Neural cell (in vitro differentiated cells): ENCODE measurements around the gene PDHA1. TPM values are rescaled to one million over a fixed set of nuclear protein-coding genes. Genes with fewer than 3 reads are reported as not detected.

Experiments
- H2AFZ ChIP-seq: fragments of 200-600, 300-800 bp; sonication (generic), shearing (Covaris generic); 2 replicates; pipeline ENCODE4 v1.6.0; 2014; ENCODE audit warnings: low read depth, mild to moderate bottlenecking, antibody characterized with exemption, low read length, moderate library complexity
- H3F3A ChIP-seq: fragments of 200-600 bp; shearing (Covaris generic); 2 replicates; pipeline ENCODE4 v1.6.1; 2016; ENCODE audit warnings: mild to moderate bottlenecking, moderate library complexity, mixed read lengths, antibody characterized with exemption, low read length; ENCODE audit not compliant: insufficient read depth, poor library complexity, severe bottlenecking
- H3K27ac ChIP-seq: fragments of 200-600, 300-800 bp; sonication (generic), shearing (Covaris generic); 2 replicates; pipeline ENCODE4 v1.5.1; 2014; ENCODE audit warnings: mild to moderate bottlenecking, low read length, moderate library complexity
- H3K27me3 ChIP-seq: fragments of 300-800, 200-600 bp; sonication (generic), shearing (Covaris generic); 2 replicates; pipeline ENCODE4 v1.6.0; 2014; ENCODE audit warnings: mild to moderate bottlenecking, low read depth, low read length, moderate library complexity; ENCODE audit not compliant: insufficient read depth
- H3K36me3 ChIP-seq: fragments of 300-800, 200-600 bp; sonication (generic), shearing (Covaris generic); 2 replicates; pipeline ENCODE4 v1.5.1; 2014; ENCODE audit warnings: mild to moderate bottlenecking, antibody characterized with exemption, low read length, moderate library complexity; ENCODE audit not compliant: insufficient read depth
- H3K4me2 ChIP-seq: fragments of 300-800, 200-600 bp; sonication (generic), shearing (Covaris generic); 2 replicates; pipeline ENCODE4 v1.6.0; 2014; ENCODE audit warnings: mild to moderate bottlenecking, low read length
- H3K4me3 ChIP-seq: fragments of 300-800, 200-600 bp; sonication (generic), shearing (Covaris generic); 2 replicates; pipeline ENCODE4 v1.5.1; 2014; ENCODE audit warnings: mild to moderate bottlenecking, low read length, moderate library complexity
- H3K79me2 ChIP-seq: fragments of 200-600 bp; shearing (Covaris generic); replicated peaks from 2 replicates; pipeline ENCODE4 v1.6.0; 2014; ENCODE audit warnings: mild to moderate bottlenecking, low read length, moderate library complexity; ENCODE audit not compliant: insufficient read depth
- H3K9ac ChIP-seq: fragments of 300-800, 200-600 bp; sonication (generic), shearing (Covaris generic); 2 replicates; pipeline ENCODE4 v1.6.1; 2016; ENCODE audit warnings: mild to moderate bottlenecking, low read length, mixed read lengths
- H3K9me2 ChIP-seq: fragments of 200-600 bp; shearing (Covaris generic); 2 replicates; pipeline ENCODE4 v1.6.1; 2016; ENCODE audit warnings: mild to moderate bottlenecking, low read length, mixed read lengths; ENCODE audit not compliant: insufficient read depth
- H3K9me3 ChIP-seq: fragments of 200-600, 300-800 bp; sonication (generic), shearing (Covaris generic); 2 replicates; pipeline ENCODE4 v1.6.1; 2016; ENCODE audit warnings: mild to moderate bottlenecking, mixed run types, low read length, moderate library complexity, mixed read lengths
- H4K20me1 ChIP-seq: fragments of 200-600 bp; shearing (Covaris generic); 2 replicates; pipeline ENCODE4 v1.6.1; 2016; ENCODE audit warnings: mild to moderate bottlenecking, mixed run types; ENCODE audit not compliant: insufficient read depth
- EZH2 ChIP-seq: fragments of 200-600, 300-800 bp; shearing (Covaris generic), sonication (generic); IDR thresholded peaks from 2 replicates; pipeline ENCODE4 v1.6.1; 2014; ENCODE audit warnings: antibody characterized with exemption, low read length, borderline replicate concordance, mild to moderate bottlenecking; ENCODE audit not compliant: insufficient read depth, poor library complexity, severe bottlenecking
- POLR2AphosphoS5 ChIP-seq: IDR thresholded peaks from 2 replicates; pipeline ENCODE4 v1.6.1; 2012
- RAD21 ChIP-seq: fragments of 450-650 bp; conservative IDR thresholded peaks from 2 replicates; pipeline ENCODE4 v1.6.1; 2014; ENCODE audit warnings: antibody characterized with exemption, mild to moderate bottlenecking, moderate library complexity
- SMC3 ChIP-seq: fragments of 450-650 bp; conservative IDR thresholded peaks from 2 replicates; pipeline ENCODE4 v1.6.1; 2014; ENCODE audit warnings: antibody characterized with exemption, mild to moderate bottlenecking, moderate library complexity; ENCODE audit not compliant: poor library complexity
- TAF1 ChIP-seq: IDR thresholded peaks from 2 replicates; pipeline ENCODE4 v1.6.1; 2012; ENCODE audit warnings: low read depth
- polyA plus RNA-seq: library from polyadenylated mRNA; depleted of rRNA; stranded (reverse); fragments of >200 nt; gene quantifications from 2 replicates; pipeline ENCODE4 v1.2.3, GENCODE V29; 2014
- small RNA-seq, 3 experiments: library from RNA; depleted of rRNA; stranded (forward); fragments of <200 nt; gene quantifications; one replicate each; pipeline ENCODE3, GENCODE V24; 2012
- TF ChIP-seq, protein P1 (sequence below): IDR thresholded peaks from 2 replicates; pipeline ENCODE4 v1.6.1; 2012; ENCODE audit warnings: borderline replicate concordance
- TF ChIP-seq, protein P2 (sequence below): fragments of 450-650 bp; IDR thresholded peaks from 2 replicates; pipeline ENCODE4 v1.5.1; 2014; ENCODE audit warnings: antibody characterized with exemption, mild to moderate bottlenecking, moderate library complexity; ENCODE audit not compliant: poor library complexity, severe bottlenecking

PDHA1 gene
- polyA plus RNA-seq, 1 donor from 2014 or later, result 224 TPM

DNA sequence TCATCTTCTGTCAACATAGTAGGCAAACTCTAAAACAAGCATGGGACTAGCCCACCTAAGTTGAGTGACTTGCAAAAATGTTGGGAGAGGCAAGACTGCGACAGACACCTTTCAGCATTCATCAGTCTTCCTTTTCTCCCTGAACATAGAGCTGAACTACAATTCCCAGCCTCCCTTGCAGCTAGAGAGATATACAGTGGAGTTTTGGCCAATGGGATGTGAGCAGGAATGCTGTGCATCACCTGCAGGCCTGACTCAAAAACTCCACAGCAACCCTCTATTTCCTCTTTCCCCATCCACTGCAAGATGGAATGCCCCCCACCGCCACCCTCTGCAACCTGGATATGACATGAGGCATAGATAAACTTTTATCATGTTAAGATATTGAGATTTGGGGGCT is 66.5 kb downstream of the PDHA1 start:
- Histone ChIP-seq H3F3A (no peaks in the 10 kb centered on the region), H3K27me3 (no peaks in the 10 kb centered on the region), H3K9me3 (no peaks in the 10 kb centered on the region), H3K27ac (no peak overlapping the region), H4K20me1 (no peaks in the 10 kb centered on the region), H3K9me2 (no peaks in the 10 kb centered on the region), H3K36me3 (no peaks in the 10 kb centered on the region), H3K79me2 (no peaks in the 10 kb centered on the region), H3K9ac (no peak overlapping the region), H3K4me3 (no peak overlapping the region), H3K4me2 (no peak overlapping the region), H2AFZ (no peak overlapping the region)
- TF ChIP-seq, protein P1, sequence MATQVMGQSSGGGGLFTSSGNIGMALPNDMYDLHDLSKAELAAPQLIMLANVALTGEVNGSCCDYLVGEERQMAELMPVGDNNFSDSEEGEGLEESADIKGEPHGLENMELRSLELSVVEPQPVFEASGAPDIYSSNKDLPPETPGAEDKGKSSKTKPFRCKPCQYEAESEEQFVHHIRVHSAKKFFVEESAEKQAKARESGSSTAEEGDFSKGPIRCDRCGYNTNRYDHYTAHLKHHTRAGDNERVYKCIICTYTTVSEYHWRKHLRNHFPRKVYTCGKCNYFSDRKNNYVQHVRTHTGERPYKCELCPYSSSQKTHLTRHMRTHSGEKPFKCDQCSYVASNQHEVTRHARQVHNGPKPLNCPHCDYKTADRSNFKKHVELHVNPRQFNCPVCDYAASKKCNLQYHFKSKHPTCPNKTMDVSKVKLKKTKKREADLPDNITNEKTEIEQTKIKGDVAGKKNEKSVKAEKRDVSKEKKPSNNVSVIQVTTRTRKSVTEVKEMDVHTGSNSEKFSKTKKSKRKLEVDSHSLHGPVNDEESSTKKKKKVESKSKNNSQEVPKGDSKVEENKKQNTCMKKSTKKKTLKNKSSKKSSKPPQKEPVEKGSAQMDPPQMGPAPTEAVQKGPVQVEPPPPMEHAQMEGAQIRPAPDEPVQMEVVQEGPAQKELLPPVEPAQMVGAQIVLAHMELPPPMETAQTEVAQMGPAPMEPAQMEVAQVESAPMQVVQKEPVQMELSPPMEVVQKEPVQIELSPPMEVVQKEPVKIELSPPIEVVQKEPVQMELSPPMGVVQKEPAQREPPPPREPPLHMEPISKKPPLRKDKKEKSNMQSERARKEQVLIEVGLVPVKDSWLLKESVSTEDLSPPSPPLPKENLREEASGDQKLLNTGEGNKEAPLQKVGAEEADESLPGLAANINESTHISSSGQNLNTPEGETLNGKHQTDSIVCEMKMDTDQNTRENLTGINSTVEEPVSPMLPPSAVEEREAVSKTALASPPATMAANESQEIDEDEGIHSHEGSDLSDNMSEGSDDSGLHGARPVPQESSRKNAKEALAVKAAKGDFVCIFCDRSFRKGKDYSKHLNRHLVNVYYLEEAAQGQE, result no peak
- TF ChIP-seq, protein P2, sequence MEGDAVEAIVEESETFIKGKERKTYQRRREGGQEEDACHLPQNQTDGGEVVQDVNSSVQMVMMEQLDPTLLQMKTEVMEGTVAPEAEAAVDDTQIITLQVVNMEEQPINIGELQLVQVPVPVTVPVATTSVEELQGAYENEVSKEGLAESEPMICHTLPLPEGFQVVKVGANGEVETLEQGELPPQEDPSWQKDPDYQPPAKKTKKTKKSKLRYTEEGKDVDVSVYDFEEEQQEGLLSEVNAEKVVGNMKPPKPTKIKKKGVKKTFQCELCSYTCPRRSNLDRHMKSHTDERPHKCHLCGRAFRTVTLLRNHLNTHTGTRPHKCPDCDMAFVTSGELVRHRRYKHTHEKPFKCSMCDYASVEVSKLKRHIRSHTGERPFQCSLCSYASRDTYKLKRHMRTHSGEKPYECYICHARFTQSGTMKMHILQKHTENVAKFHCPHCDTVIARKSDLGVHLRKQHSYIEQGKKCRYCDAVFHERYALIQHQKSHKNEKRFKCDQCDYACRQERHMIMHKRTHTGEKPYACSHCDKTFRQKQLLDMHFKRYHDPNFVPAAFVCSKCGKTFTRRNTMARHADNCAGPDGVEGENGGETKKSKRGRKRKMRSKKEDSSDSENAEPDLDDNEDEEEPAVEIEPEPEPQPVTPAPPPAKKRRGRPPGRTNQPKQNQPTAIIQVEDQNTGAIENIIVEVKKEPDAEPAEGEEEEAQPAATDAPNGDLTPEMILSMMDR, result no peak
- TF ChIP-seq POLR2AphosphoS5 (no peak), SMC3 (no peak), EZH2 (no peak), TAF1 (no peak), RAD21 (no peak)

Small RNA genes within 50 kb of the gene (small RNA-seq; reads per million reads assigned to genes)
- 0 to 1.2 (median 0) reads per million in 3 experiments for gene RF00019

Other genes starting within 250 kb of the PDHA1 start
- gene ADGRG2, start 221.5 kb upstream of the PDHA1 start, polyA plus RNA-seq, result 0.05 and 0.22 TPM in 2 replicates
- gene MAP3K15, start 171.6 kb downstream of the PDHA1 start, polyA plus RNA-seq, result 0.48 TPM in 1 of 2 replicates, not detected in the other